Measurements from ENCODE around the gene CORIN.
"Not testable (repeated sequence)": the region's sequence is repeated elsewhere in the genome, so short reads cannot be mapped to it uniquely, and the experiment has no call there.

The CORIN gene

GRCh38 chr4:47771020-47771419, 66.8 kb downstream of the CORIN start:
- no peak for DNase-seq (ENCODE audit: low read depth in 1 of 2, low spot score in 1 of 2)

- not testable (repeated sequence) for DNase-seq (ENCODE audit: low read depth in 1 of 2, low spot score in 1 of 2)
These were observed 69.9 kb downstream of the CORIN start for GRCh38 chr4:47767956-47768355.

GRCh38 chr4:47763279-47763678, 74.6 kb downstream of the CORIN start:
- DNase-seq (ENCODE audit: low read depth in 1 of 2, low spot score in 1 of 2), result no peak

GRCh38 chr4:47762376-47763266, 75.2 kb downstream of the CORIN start:
- DNase-seq (ENCODE audit: low read depth in 1 of 2, low spot score in 1 of 2), result no peak

GRCh38 chr4:47753316-47753715, 84.6 kb downstream of the CORIN start:
- not testable (repeated sequence) for DNase-seq (ENCODE audit: low read depth in 1 of 2, low spot score in 1 of 2)

GRCh38 chr4:47752214-47752613, 85.7 kb downstream of the CORIN start:
- no peak for DNase-seq (ENCODE audit: low read depth in 1 of 2, low spot score in 1 of 2)

GRCh38 chr4:47750788-47751187, 87.1 kb downstream of the CORIN start:
- DNase-seq (ENCODE audit: low read depth in 1 of 2, low spot score in 1 of 2), result no peak

- no peak for DNase-seq (ENCODE audit: low read depth in 1 of 2, low spot score in 1 of 2)
These were observed 88.0 kb downstream of the CORIN start for GRCh38 chr4:47749858-47750257.

- no peak for DNase-seq (ENCODE audit: low read depth in 1 of 2, low spot score in 1 of 2)
These were observed 88.8 kb downstream of the CORIN start for GRCh38 chr4:47749060-47749459.

GRCh38 chr4:47747846-47748494, 89.9 kb downstream of the CORIN start:
- no peak for DNase-seq (ENCODE audit: low read depth in 1 of 2, low spot score in 1 of 2)

GRCh38 chr4:47747211-47747610, 90.7 kb downstream of the CORIN start:
- DNase-seq (ENCODE audit: low read depth in 1 of 2, low spot score in 1 of 2), result no peak

- no peak for DNase-seq (ENCODE audit: low read depth in 1 of 2, low spot score in 1 of 2)
These were observed 91.7 kb downstream of the CORIN start for GRCh38 chr4:47746122-47746521.

GRCh38 chr4:47744843-47745382, 93.0 kb downstream of the CORIN start:
- DNase-seq (ENCODE audit: low read depth in 1 of 2, low spot score in 1 of 2), result no peak

- DNase-seq (ENCODE audit: low read depth in 1 of 2, low spot score in 1 of 2), result no peak
These were observed 93.6 kb downstream of the CORIN start for GRCh38 chr4:47744253-47744652.

GRCh38 chr4:47741200-47741599, 96.7 kb downstream of the CORIN start:
- DNase-seq (ENCODE audit: low read depth in 1 of 2, low spot score in 1 of 2), result no peak

- DNase-seq (ENCODE audit: low read depth in 1 of 2, low spot score in 1 of 2), result no peak
These were observed 100.5 kb downstream of the CORIN start for GRCh38 chr4:47737326-47737725.

GRCh38 chr4:47736555-47736954, 101.3 kb downstream of the CORIN start:
- no peak for DNase-seq (ENCODE audit: low read depth in 1 of 2, low spot score in 1 of 2)

GRCh38 chr4:47736146-47736545, 101.7 kb downstream of the CORIN start:
- DNase-seq (ENCODE audit: low read depth in 1 of 2, low spot score in 1 of 2), result no peak

GRCh38 chr4:47733302-47734175, 104.3 kb downstream of the CORIN start:
- DNase-seq (ENCODE audit: low read depth in 1 of 2, low spot score in 1 of 2), result no peak

- DNase-seq (ENCODE audit: low read depth in 1 of 2, low spot score in 1 of 2), result no peak
These were observed 106.7 kb downstream of the CORIN start for GRCh38 chr4:47731182-47731581.

GRCh38 chr4:47729131-47729680, 108.7 kb downstream of the CORIN start:
- DNase-seq (ENCODE audit: low read depth in 1 of 2, low spot score in 1 of 2), result no peak

Measured in stimulated activated CD4-positive, alpha-beta T cell treated with anti-CD3 and anti-CD28 coated beads, Interleukin-15, amount 100 ng/mL, for 1 hour (primary cell).